Stimulated activated CD8-positive, alpha-beta memory T cell treated with anti-CD3 and anti-CD28 coated beads, Interleukin-12 subunit alpha, Interleukin-12 subunit beta, amount 100 ng/mL, for 4 hours (primary cell): ENCODE data around the gene CCDC6.
"Not testable (repeated sequence)": the region's sequence is repeated elsewhere in the genome, so short reads cannot be mapped to it uniquely, and the experiment has no call there.

Source experiments
- DNase-seq: peaks from one replicate; pipeline ENCODE4 v3.0.0-alpha.2; 2020; ENCODE audit warnings: low read depth

The CCDC6 gene

GRCh38 chr10:59905731-59906416, 482 bp downstream of the CCDC6 start:
- no peak for DNase-seq

GRCh38 chr10:59905066-59905730, 1.2 kb downstream of the CCDC6 start:
- no peak for DNase-seq

GRCh38 chr10:59904426-59905065, 1.8 kb downstream of the CCDC6 start:
- DNase-seq, result no peak

- DNase-seq, result no peak
These were observed 2.5 kb downstream of the CCDC6 start for GRCh38 chr10:59903871-59904270.

GRCh38 chr10:59902016-59902415, 4.3 kb downstream of the CCDC6 start:
- no peak for DNase-seq

GRCh38 chr10:59901470-59901869, 4.9 kb downstream of the CCDC6 start:
- DNase-seq, result no peak

- DNase-seq, result no peak
These were observed 6.2 kb downstream of the CCDC6 start for GRCh38 chr10:59900048-59900727.

- no peak for DNase-seq
These were observed 8.1 kb downstream of the CCDC6 start for GRCh38 chr10:59898125-59898835.

- DNase-seq, result no peak
These were observed 10.2 kb downstream of the CCDC6 start for GRCh38 chr10:59896191-59896590.

- no peak for DNase-seq
These were observed 10.7 kb downstream of the CCDC6 start for GRCh38 chr10:59895629-59896116.

GRCh38 chr10:59894114-59894513, 12.2 kb downstream of the CCDC6 start:
- DNase-seq, result no peak

- DNase-seq, result no peak
These were observed 13.7 kb downstream of the CCDC6 start for GRCh38 chr10:59892697-59893096.

GRCh38 chr10:59891936-59892335, 14.4 kb downstream of the CCDC6 start:
- DNase-seq, result no peak

GRCh38 chr10:59891349-59891748, 15.0 kb downstream of the CCDC6 start:
- DNase-seq, result no peak

GRCh38 chr10:59888781-59889435, 17.4 kb downstream of the CCDC6 start:
- no peak for DNase-seq

- DNase-seq, result no peak
These were observed 18.2 kb downstream of the CCDC6 start for GRCh38 chr10:59887972-59888640.

GRCh38 chr10:59887006-59887405, 19.4 kb downstream of the CCDC6 start:
- no peak for DNase-seq

GRCh38 chr10:59885430-59886134, 20.8 kb downstream of the CCDC6 start:
- DNase-seq, result no peak

GRCh38 chr10:59884893-59885292, 21.5 kb downstream of the CCDC6 start:
- not testable (repeated sequence) for DNase-seq

- DNase-seq, result no peak
These were observed 24.7 kb downstream of the CCDC6 start for GRCh38 chr10:59881640-59882039.
